Stromal cell of bone marrow (primary cell): Measurements from ENCODE around the gene KCNK4.

Experiments
- DNase-seq: peaks from one replicate; pipeline ENCODE4 v3.0.0-alpha.2; 2012; ENCODE audit warnings: low read depth

Gene KCNK4

GRCh38 chr11:64349025-64349387 lies 57.9 kb downstream of the KCNK4 start:
- DNase-seq: no peak

- DNase-seq: no peak
These were observed 58.3 kb downstream of the KCNK4 start for GRCh38 chr11:64349404-64349803.
